Keratinocyte (primary cell): ENCODE data around the gene ODF4. TPM values are rescaled to one million over a fixed set of nuclear protein-coding genes. Genes with fewer than 3 reads are reported as not detected.

Experiments
- DNase-seq: peaks from one replicate; pipeline ENCODE4 v3.0.0-alpha.2; 2011; ENCODE audit warnings: low read depth, missing footprints, low spot score
- FAIRE-seq: peaks from 2 replicates; lab custom pipeline; 2011; peaks lifted over from hg19 to GRCh38; lab: Jason Lieb, UNC
- H2AFZ ChIP-seq: 2 replicates; pipeline ENCODE4 v1.6.0; 2012; ENCODE audit warnings: low read length, control low read depth, inconsistent platforms; ENCODE audit not compliant: control insufficient read depth
- H3K27ac ChIP-seq: 2 replicates; pipeline ENCODE4 v1.5.1; 2011; ENCODE audit warnings: low read length; ENCODE audit not compliant: control insufficient read depth, insufficient read depth
- H3K27me3 ChIP-seq: 3 replicates; pipeline ENCODE4 v1.6.0; 2011; ENCODE audit warnings: low read length; ENCODE audit not compliant: control insufficient read depth, insufficient read depth; ENCODE audit errors: extremely low read depth
- H3K36me3 ChIP-seq, 2 experiments: 2 replicates in 1 of 2; 3 replicates in 1 of 2; pipeline ENCODE4 v1.5.1; 2011; ENCODE audit warnings: low read length in 2 of 2, mild to moderate bottlenecking in 1 of 2; ENCODE audit not compliant: control insufficient read depth in 2 of 2, insufficient read depth in 2 of 2; ENCODE audit errors: extremely low read depth in 1 of 2
- H3K4me1 ChIP-seq: 3 replicates; pipeline ENCODE4 v1.5.1; 2011; ENCODE audit warnings: low read length; ENCODE audit not compliant: control insufficient read depth, insufficient read depth; ENCODE audit errors: extremely low read depth
- H3K4me2 ChIP-seq: 3 replicates; pipeline ENCODE4 v1.6.0; 2011; ENCODE audit warnings: low read depth, low read length; ENCODE audit not compliant: control insufficient read depth, insufficient read depth; ENCODE audit errors: extremely low read depth
- H3K4me3 ChIP-seq, 3 experiments: fragments of 200-600 bp in 1 of 3; sonication (generic) in 1 of 3; 2 replicates in 2 of 3; 3 replicates in 1 of 3; pipeline ENCODE4 v1.5.1; 2011 to 2016; ENCODE audit warnings: low read length in 3 of 3, mild to moderate bottlenecking in 3 of 3, control low read depth in 2 of 3, inconsistent platforms in 1 of 3, low read depth in 1 of 3, mixed read lengths in 1 of 3, mixed run types in 1 of 3, moderate library complexity in 1 of 3; ENCODE audit not compliant: control insufficient read depth in 2 of 3, insufficient read depth in 2 of 3; ENCODE audit errors: extremely low read depth in 1 of 3
- H3K79me2 ChIP-seq: 2 replicates; pipeline ENCODE4 v1.6.0; 2012; ENCODE audit warnings: low read length; ENCODE audit not compliant: control insufficient read depth, insufficient read depth
- H3K9ac ChIP-seq: 3 replicates; pipeline ENCODE4 v1.6.0; 2011; ENCODE audit warnings: low read length; ENCODE audit not compliant: control insufficient read depth, insufficient read depth; ENCODE audit errors: extremely low read depth
- H3K9me1 ChIP-seq: 3 replicates; pipeline ENCODE4 v1.6.0; 2011; ENCODE audit warnings: low read length; ENCODE audit not compliant: control insufficient read depth, insufficient read depth; ENCODE audit errors: extremely low read depth
- H3K9me3 ChIP-seq: 2 replicates; pipeline ENCODE4 v1.5.1; 2012; ENCODE audit warnings: low read depth, low read length; ENCODE audit not compliant: control insufficient read depth
- H4K20me1 ChIP-seq: 3 replicates; pipeline ENCODE4 v1.6.0; 2011; ENCODE audit warnings: low read length; ENCODE audit not compliant: control insufficient read depth, insufficient read depth; ENCODE audit errors: extremely low read depth
- CTCF ChIP-seq, 3 experiments: IDR thresholded peaks in 1 of 3; conservative IDR thresholded peaks in 1 of 3; optimal IDR thresholded peaks in 1 of 3; 2 replicates in 2 of 3; 3 replicates in 1 of 3; pipeline versions ENCODE3 to v1.5.1; 2011; ENCODE audit warnings: low read length in 3 of 3, mild to moderate bottlenecking in 3 of 3, moderate library complexity in 2 of 3, control low read depth in 1 of 3, inconsistent platforms in 1 of 3; ENCODE audit not compliant: insufficient read depth in 2 of 3; ENCODE audit errors: extremely low read depth in 1 of 3
- EZH2 ChIP-seq: IDR thresholded peaks from one replicate; pipeline ENCODE4 v1.6.1; 2012; ENCODE audit warnings: inconsistent platforms, mild to moderate bottlenecking, low read length, moderate library complexity
- dilution Hi-C: fragments of 300-500 bp; cut with MboI; formaldehyde crosslinking; loops from one replicate; pipeline ENCODE4 v1.7.0; 2020; ENCODE audit warnings: low sequenced_read_pairs; ENCODE audit not compliant: extremely low pct_ligation_motif_present
- polyA plus RNA-seq, 5 experiments: library from polyadenylated mRNA; depleted of rRNA in 3 of 5; stranded (reverse) in 3 of 5; stranded (forward) in 1 of 5; unstranded in 1 of 5; fragments of >200 nt; gene quantifications; 1 replicate in 1 of 5; 2 replicates in 3 of 5; 3 replicates in 1 of 5; pipeline versions ENCODE4 v1.2.1 to v1.2.3, GENCODE V29; 2011 to 2012; ENCODE audit warnings: missing spikeins in 2 of 5, low read depth in 1 of 5, low replicate concordance in 1 of 5

ODF4 gene
- polyA plus RNA-seq, 1 donor (not counting 4 experiments of a cell fraction or from before 2014, with no cell fraction given) = not detected

- Histone ChIP-seq H3K27ac (no peak overlapping the region), H3K4me2 (no peak overlapping the region), H3K4me3 (no peak overlapping the region), H3K79me2 (no peaks in the 10 kb centered on the region), H3K36me3 (no peaks in the 10 kb centered on the region), H4K20me1 (no peaks in the 10 kb centered on the region), H3K9ac (no peak overlapping the region), H3K27me3 (no peaks in the 10 kb centered on the region), H3K9me3 (no peaks in the 10 kb centered on the region), H2AFZ (no peak overlapping the region), H3K4me1 (no peaks in the 10 kb centered on the region), H3K9me1 (no peaks in the 10 kb centered on the region)
- FAIRE-seq (peak; percentile 79), DNase-seq (no peak)
- no peak for TF ChIP-seq EZH2
- TF ChIP-seq CTCF (optimal IDR thresholded peaks at IDR 0.05 in 1 of 3, IDR thresholded peaks at IDR 0.05 in 1 of 3, conservative IDR thresholded peaks at IDR 0.05 in 1 of 3; ENCODE audit: extremely low read depth in 1 of 3, insufficient read depth in 2 of 3, low read length in 3 of 3) = peak; percentile 89 to 97 (median 92)
- dilution Hi-C loops = no loop called here
Measured at GRCh38 chr17:8300627-8301242, 38.9 kb upstream of the ODF4 start.

DNA sequence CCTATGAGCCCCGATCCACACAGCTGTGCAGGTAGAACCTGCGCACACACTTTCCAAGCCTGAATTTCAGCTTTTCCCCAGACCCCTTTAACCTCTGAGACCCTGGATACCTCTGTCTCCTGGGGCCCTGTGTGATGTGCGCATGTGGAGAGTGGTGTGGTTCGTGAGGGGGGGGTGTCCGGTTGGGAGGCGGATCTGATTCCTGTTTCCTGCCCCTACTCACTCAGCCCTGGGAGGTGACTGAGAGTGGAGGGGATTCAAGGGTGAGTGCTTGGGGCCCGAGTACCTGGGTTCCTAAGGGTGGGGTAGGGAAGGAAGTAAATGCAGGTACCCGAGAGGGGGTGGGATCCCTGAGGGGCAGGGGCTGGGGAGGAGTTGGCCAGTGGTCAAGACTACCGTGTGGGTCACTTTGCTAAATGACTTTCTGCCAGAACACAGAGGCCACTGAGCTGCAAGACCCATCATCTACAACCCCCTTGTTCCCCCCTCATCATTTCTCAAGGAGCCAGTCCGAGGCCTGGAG lies 29.0 kb upstream of the ODF4 start:
- DNase-seq = no peak
- Histone ChIP-seq H3K9me3 (no peaks in the 10 kb centered on the region), H3K79me2 (no peaks in the 10 kb centered on the region), H3K9me1 (no peaks in the 10 kb centered on the region), H3K27ac (no peak overlapping the region), H3K4me3 (no peak overlapping the region), H3K4me1 (peaks cover 5% of the 10 kb centered on the region), H3K9ac (no peak overlapping the region), H3K4me2 (no peak overlapping the region), H2AFZ (no peak overlapping the region), H3K27me3 (peaks cover 32% of the 10 kb centered on the region), H3K36me3 (no peaks in the 10 kb centered on the region), H4K20me1 (no peaks in the 10 kb centered on the region)
- dilution Hi-C loops = no loop called here
- TF ChIP-seq CTCF (optimal IDR thresholded peaks at IDR 0.05 in 1 of 3, IDR thresholded peaks at IDR 0.05 in 1 of 3, conservative IDR thresholded peaks at IDR 0.05 in 1 of 3; ENCODE audit: extremely low read depth in 1 of 3, insufficient read depth in 2 of 3, low read length in 3 of 3) = no peak
- no peak for TF ChIP-seq EZH2
- FAIRE-seq = no peak
